Activated CD4-positive, CD25-positive, alpha-beta regulatory T cell treated with anti-CD3 and anti-CD28 coated beads, Interleukin-2, amount 50 U/mL, for 72 hours (primary cell): ENCODE results near the gene NTSR1.

Source experiments
- DNase-seq: peaks from one replicate; pipeline ENCODE4 v3.0.0; 2021

The NTSR1 gene

GRCh38 chr20:62773845-62774714, 65.4 kb downstream of the NTSR1 start:
- no peak for DNase-seq

- DNase-seq, result no peak
These were observed 66.1 kb downstream of the NTSR1 start for GRCh38 chr20:62774762-62775161.

GRCh38 chr20:62775206-62775605, 66.6 kb downstream of the NTSR1 start:
- no peak for DNase-seq

- DNase-seq, result no peak
These were observed 67.5 kb downstream of the NTSR1 start for GRCh38 chr20:62776035-62776691.

- DNase-seq, result peak; percentile 49
These were observed 68.3 kb downstream of the NTSR1 start for GRCh38 chr20:62776692-62777527.

GRCh38 chr20:62777528-62777830, 68.8 kb downstream of the NTSR1 start:
- DNase-seq, result no peak

GRCh38 chr20:62778058-62778457, 69.4 kb downstream of the NTSR1 start:
- DNase-seq, result no peak

- DNase-seq, result no peak
These were observed 70.2 kb downstream of the NTSR1 start for GRCh38 chr20:62778601-62779416.

- no peak for DNase-seq
These were observed 70.7 kb downstream of the NTSR1 start for GRCh38 chr20:62779417-62779685.

GRCh38 chr20:62780204-62780603, 71.6 kb downstream of the NTSR1 start:
- no peak for DNase-seq

- DNase-seq, result no peak
These were observed 72.1 kb downstream of the NTSR1 start for GRCh38 chr20:62780696-62781095.

- DNase-seq, result no peak
These were observed 73.7 kb downstream of the NTSR1 start for GRCh38 chr20:62782149-62782892.

- DNase-seq, result no peak
These were observed 74.2 kb downstream of the NTSR1 start for GRCh38 chr20:62782893-62783278.

- DNase-seq, result no peak
These were observed 75.9 kb downstream of the NTSR1 start for GRCh38 chr20:62784497-62784896.

- no peak for DNase-seq
These were observed 76.8 kb downstream of the NTSR1 start for GRCh38 chr20:62785393-62785792.

GRCh38 chr20:62786157-62786556, 77.5 kb downstream of the NTSR1 start:
- DNase-seq, result no peak

- DNase-seq, result no peak
These were observed 78.7 kb downstream of the NTSR1 start for GRCh38 chr20:62787321-62787720.

- DNase-seq, result no peak
These were observed 79.2 kb downstream of the NTSR1 start for GRCh38 chr20:62787866-62788265.

GRCh38 chr20:62788607-62789006, 80.0 kb downstream of the NTSR1 start:
- no peak for DNase-seq

- DNase-seq, result no peak
These were observed 81.4 kb downstream of the NTSR1 start for GRCh38 chr20:62790075-62790474.

- DNase-seq, result peak; percentile 74
These were observed 82.9 kb downstream of the NTSR1 start for GRCh38 chr20:62791301-62792181.
